Endothelial cell of umbilical vein (primary cell): ENCODE measurements around the gene CKLF. TPM values are rescaled to one million over a fixed set of nuclear protein-coding genes. Genes with fewer than 3 reads are reported as not detected.

ENCODE experiments used
- BruUV-seq: library from RNA; stranded (reverse); fragments of 400-500 nt; replicated peaks from 2 replicates; lab custom pipeline; 2021; lab: Mats Ljungman, UMichigan
- CTCF ChIA-PET: fragments of 300-600, 350-600 bp; sonication (Branson Sonifier 250); formaldehyde crosslinking; loops from one replicate; lab custom pipeline; 2021; ENCODE audit warnings: antibody characterized with exemption, inconsistent platforms; lab: Charles Lee
- POLR2A ChIA-PET: fragments of 300-600, 350-600 bp; sonication (Branson Sonifier 250); formaldehyde crosslinking; loops from one replicate; lab custom pipeline; 2021; ENCODE audit warnings: antibody characterized with exemption, inconsistent platforms; lab: Charles Lee
- DNase-seq: peaks from one replicate; pipeline ENCODE4 v3.0.0-alpha.2; 2011; ENCODE audit warnings: low read depth, low spot score
- FAIRE-seq: peaks from 2 replicates; lab custom pipeline; 2011; peaks lifted over from hg19 to GRCh38; lab: Jason Lieb, UNC
- H2AFZ ChIP-seq: 2 replicates; pipeline ENCODE4 v1.6.0; 2012; ENCODE audit warnings: low read depth, low read length, control low read depth, inconsistent platforms
- H3K27ac ChIP-seq: 2 replicates; pipeline ENCODE4 v1.5.1; 2011; ENCODE audit warnings: low read depth, mild to moderate bottlenecking, control low read depth, low read length, moderate library complexity; ENCODE audit not compliant: insufficient read depth
- H3K27me3 ChIP-seq, 2 experiments: 2 replicates each; pipeline versions ENCODE4 v1.6.0 to v1.6.1; 2011; ENCODE audit warnings: low read length in 2 of 2, mixed read lengths in 1 of 2; ENCODE audit not compliant: control insufficient read depth in 2 of 2, insufficient read depth in 2 of 2
- H3K36me3 ChIP-seq, 2 experiments: 2 replicates in 1 of 2; 3 replicates in 1 of 2; pipeline ENCODE4 v1.5.1; 2011; ENCODE audit warnings: low read length in 2 of 2, mild to moderate bottlenecking in 1 of 2, moderate library complexity in 1 of 2; ENCODE audit not compliant: control insufficient read depth in 2 of 2, insufficient read depth in 2 of 2; ENCODE audit errors: extremely low read depth in 1 of 2
- H3K4me1 ChIP-seq: 3 replicates; pipeline ENCODE4 v1.5.1; 2011; ENCODE audit warnings: mild to moderate bottlenecking, low read length; ENCODE audit not compliant: control insufficient read depth, insufficient read depth; ENCODE audit errors: extremely low read depth
- H3K4me2 ChIP-seq: 2 replicates; pipeline ENCODE4 v1.6.1; 2011; ENCODE audit warnings: low read length, control low read depth, mixed read lengths; ENCODE audit not compliant: insufficient read depth
- H3K4me3 ChIP-seq, 3 experiments: fragments of 200-600 bp in 1 of 3; sonication (generic), shearing (Covaris generic) in 1 of 3; replicated peaks in 1 of 3; 2 replicates each; pipeline ENCODE4 v1.5.1; 2011 to 2016; ENCODE audit warnings: control low read depth in 3 of 3, low read length in 3 of 3, mild to moderate bottlenecking in 2 of 3, inconsistent platforms in 1 of 3, low read depth in 1 of 3, moderate library complexity in 1 of 3; ENCODE audit not compliant: insufficient read depth in 1 of 3
- H3K79me2 ChIP-seq: 2 replicates; pipeline ENCODE4 v1.6.0; 2012; ENCODE audit warnings: low read length, inconsistent platforms; ENCODE audit not compliant: control insufficient read depth, insufficient read depth
- H3K9ac ChIP-seq: replicated peaks from 2 replicates; pipeline ENCODE3; 2011; ENCODE audit warnings: low read length, control low read depth; ENCODE audit not compliant: insufficient read depth; ENCODE audit errors: extremely low read depth
- H3K9me1 ChIP-seq: replicated peaks from 3 replicates; pipeline ENCODE4 v1.6.0; 2011; ENCODE audit warnings: mild to moderate bottlenecking, low read length; ENCODE audit not compliant: control insufficient read depth, insufficient read depth; ENCODE audit errors: extremely low read depth
- H3K9me3 ChIP-seq: replicated peaks from 2 replicates; pipeline ENCODE4 v1.5.1; 2012; ENCODE audit warnings: low read length, inconsistent platforms; ENCODE audit not compliant: control insufficient read depth, insufficient read depth
- H4K20me1 ChIP-seq: replicated peaks from 2 replicates; pipeline ENCODE3; 2011; ENCODE audit warnings: mild to moderate bottlenecking, low read length; ENCODE audit not compliant: control insufficient read depth, insufficient read depth; ENCODE audit errors: extremely low read depth
- EZH2 ChIP-seq: IDR thresholded peaks from 2 replicates; pipeline ENCODE4 v1.6.1; 2012; ENCODE audit warnings: borderline replicate concordance, low read depth, mild to moderate bottlenecking, moderate library complexity, low read length, inconsistent platforms; ENCODE audit not compliant: severe bottlenecking
- GATA2 ChIP-seq: IDR thresholded peaks from 2 replicates; pipeline ENCODE4 v1.7.0; 2011; ENCODE audit warnings: low read depth, mild to moderate bottlenecking, moderate library complexity, mixed read lengths, low read length; ENCODE audit not compliant: insufficient read length, insufficient read depth
- MAX ChIP-seq: IDR thresholded peaks from 2 replicates; pipeline ENCODE4 v1.6.1; 2011; ENCODE audit not compliant: insufficient read depth, insufficient read length
- MYC ChIP-seq: IDR thresholded peaks from one replicate; pipeline ENCODE4 v1.6.1; 2011; ENCODE audit warnings: mild to moderate bottlenecking, low read depth, low read length
- dilution Hi-C: fragments of 300-500 bp; cut with MboI; formaldehyde crosslinking; loops from one replicate; pipeline ENCODE4 v1.15.0; 2019; ENCODE audit warnings: low sequenced_read_pairs; ENCODE audit not compliant: extremely low pct_ligation_motif_present
- intact Hi-C: fragments of 100-400 bp; cut with micrococcal nuclease; formaldehyde crosslinking; loops from one replicate; pipeline ENCODE4 v1.10.0; 2022
- polyA plus RNA-seq, 4 experiments: library from polyadenylated mRNA; depleted of rRNA in 3 of 4; stranded (reverse) in 3 of 4; unstranded in 1 of 4; fragments of >200 nt; gene quantifications; 2 replicates each; pipeline versions ENCODE4 v1.2.1 to v1.2.3, GENCODE V29; 2011 to 2012; ENCODE audit warnings: missing spikeins in 1 of 4
- total RNA-seq: library from RNA; stranded (reverse); gene quantifications from 2 replicates; pipeline ENCODE4 v1.2.3, GENCODE V29; 2021

Gene CKLF
- total and polyA plus RNA-seq, 2 donors (not counting 3 experiments of a cell fraction or from before 2014, with no cell fraction given): 80.0 to 209 TPM

- H3K4me3 ChIP-seq: peak overlapping the region; percentile 64 to 91 (median 67)
- H3K9me3 ChIP-seq: no peaks in the 10 kb centered on the region
- peaks cover 9 to 20% of the 10 kb centered on the region in 2 experiments for H3K36me3 ChIP-seq
- no peak for DNase-seq
- H3K9ac ChIP-seq: peak overlapping the region; percentile 90
- H3K9me1 ChIP-seq: no peaks in the 10 kb centered on the region
- no TSS peak for BruUV-seq
- H4K20me1 ChIP-seq: no peaks in the 10 kb centered on the region
- H3K27me3 ChIP-seq: no peaks in the 10 kb centered on the region
- POLR2A ChIA-PET: no interaction called here
- peak overlapping the region; percentile 73 for H3K27ac ChIP-seq
- CTCF ChIA-PET: interaction anchor here (0.6 to 6.3 kb wide), 3 partner anchors 45 to 262 kb away, joined by 4 to 171 read pairs (median 67); no protein-coding TSS in a partner anchor
- H3K4me1 ChIP-seq: peaks cover 17% of the 10 kb centered on the region
- peak overlapping the region; percentile 57 for H3K4me2 ChIP-seq
- dilution Hi-C loops: no loop called here
- FAIRE-seq: peak; percentile 37
- H3K79me2 ChIP-seq: peaks cover 30% of the 10 kb centered on the region
- TF ChIP-seq MAX (no peak), MYC (no peak), GATA2 (no peak), EZH2 (no peak)
- intact Hi-C loops: loop anchor here (1.0 to 5.0 kb wide), 4 partner anchors 42 to 136 kb away; partner anchors contain the start of gene CKLF
- H2AFZ ChIP-seq: no peak overlapping the region
Measured at GRCh38 chr16:66605979-66606751, 53.8 kb downstream of the CKLF start.
